Activated CD4-positive, alpha-beta memory T cell treated with anti-CD3 and anti-CD28 coated beads, Interleukin-2, amount 10 ng/mL, durations not matched to agents 7 days and 5 days (primary cell): ENCODE data around the gene INTS15. TPM values are rescaled to one million over a fixed set of nuclear protein-coding genes. Genes with fewer than 3 reads are reported as not detected.

Experiments used
- CTCF ChIA-PET: fragments of 350-600 bp; sonication (Branson Sonifier 250); formaldehyde crosslinking; loops from one replicate; lab custom pipeline; 2021; ENCODE audit warnings: antibody characterized with exemption, inconsistent platforms; lab: Charles Lee
- POLR2A ChIA-PET: fragments of 350-600 bp; sonication (Branson Sonifier 250); formaldehyde crosslinking; loops from one replicate; lab custom pipeline; 2021; ENCODE audit warnings: antibody characterized with exemption; lab: Charles Lee
- DNase-seq: peaks from one replicate; pipeline ENCODE4 v3.0.0-alpha.2; 2020
- H3K27ac Mint-ChIP-seq: one replicate; pipeline ENCODE4 v1.8.0; 2021; ENCODE audit warnings: mild to moderate bottlenecking, mixed read lengths
- H3K27me3 Mint-ChIP-seq: one replicate; pipeline ENCODE4 v1.8.0; 2021; ENCODE audit warnings: mixed read lengths
- H3K36me3 Mint-ChIP-seq: one replicate; pipeline ENCODE4 v1.8.0; 2021; ENCODE audit warnings: low read depth, mixed read lengths
- H3K4me1 Mint-ChIP-seq: one replicate; pipeline ENCODE4 v1.8.0; 2021; ENCODE audit warnings: mixed read lengths
- H3K4me3 Mint-ChIP-seq: one replicate; pipeline ENCODE4 v1.8.0; 2021; ENCODE audit warnings: mild to moderate bottlenecking, mixed read lengths
- H3K9me3 Mint-ChIP-seq: one replicate; pipeline ENCODE4 v1.8.0; 2021; ENCODE audit warnings: mixed read lengths
- total RNA-seq, 2 experiments: library from RNA; stranded (reverse); gene quantifications; one replicate each; pipeline ENCODE4 v1.2.3, GENCODE V29; 2021

Gene INTS15
- total RNA-seq, 2 experiments from 2014 or later: 30.0 to 31.6 TPM

DNA sequence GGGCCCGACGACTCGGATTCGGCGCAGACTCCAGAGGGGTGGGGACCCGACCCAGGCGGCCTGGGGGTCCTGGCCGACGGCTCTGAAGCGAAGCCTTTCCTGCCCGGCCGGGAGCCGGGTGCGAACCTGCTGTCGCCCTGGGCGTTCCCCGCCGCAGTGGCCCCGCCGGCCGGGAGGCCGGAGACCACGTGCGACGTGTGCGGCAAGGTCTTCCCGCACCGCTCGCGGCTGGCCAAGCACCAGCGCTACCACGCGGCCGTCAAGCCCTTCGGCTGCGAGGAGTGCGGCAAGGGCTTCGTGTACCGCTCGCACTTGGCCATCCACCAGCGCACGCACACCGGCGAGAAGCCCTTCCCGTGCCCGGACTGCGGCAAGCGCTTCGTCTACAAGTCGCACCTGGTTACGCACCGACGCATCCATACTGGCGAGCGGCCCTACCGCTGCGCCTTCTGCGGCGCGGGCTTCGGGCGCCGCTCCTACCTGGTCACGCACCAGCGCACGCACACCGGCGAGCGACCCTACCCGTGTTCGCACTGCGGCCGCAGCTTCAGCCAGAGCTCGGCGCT, 62.7 kb downstream of the INTS15 start:
- Mint-ChIP-seq H3K27me3 (no peaks in the 10 kb centered on the region), H3K4me1 (no peaks in the 10 kb centered on the region), H3K9me3 (peaks cover 13% of the 10 kb centered on the region), H3K4me3 (no peak overlapping the region), H3K27ac (no peak overlapping the region), H3K36me3 (peaks cover 56% of the 10 kb centered on the region)
- ChIA-PET POLR2A (no interaction called here), CTCF (no interaction called here)
- no peak for DNase-seq

DNA sequence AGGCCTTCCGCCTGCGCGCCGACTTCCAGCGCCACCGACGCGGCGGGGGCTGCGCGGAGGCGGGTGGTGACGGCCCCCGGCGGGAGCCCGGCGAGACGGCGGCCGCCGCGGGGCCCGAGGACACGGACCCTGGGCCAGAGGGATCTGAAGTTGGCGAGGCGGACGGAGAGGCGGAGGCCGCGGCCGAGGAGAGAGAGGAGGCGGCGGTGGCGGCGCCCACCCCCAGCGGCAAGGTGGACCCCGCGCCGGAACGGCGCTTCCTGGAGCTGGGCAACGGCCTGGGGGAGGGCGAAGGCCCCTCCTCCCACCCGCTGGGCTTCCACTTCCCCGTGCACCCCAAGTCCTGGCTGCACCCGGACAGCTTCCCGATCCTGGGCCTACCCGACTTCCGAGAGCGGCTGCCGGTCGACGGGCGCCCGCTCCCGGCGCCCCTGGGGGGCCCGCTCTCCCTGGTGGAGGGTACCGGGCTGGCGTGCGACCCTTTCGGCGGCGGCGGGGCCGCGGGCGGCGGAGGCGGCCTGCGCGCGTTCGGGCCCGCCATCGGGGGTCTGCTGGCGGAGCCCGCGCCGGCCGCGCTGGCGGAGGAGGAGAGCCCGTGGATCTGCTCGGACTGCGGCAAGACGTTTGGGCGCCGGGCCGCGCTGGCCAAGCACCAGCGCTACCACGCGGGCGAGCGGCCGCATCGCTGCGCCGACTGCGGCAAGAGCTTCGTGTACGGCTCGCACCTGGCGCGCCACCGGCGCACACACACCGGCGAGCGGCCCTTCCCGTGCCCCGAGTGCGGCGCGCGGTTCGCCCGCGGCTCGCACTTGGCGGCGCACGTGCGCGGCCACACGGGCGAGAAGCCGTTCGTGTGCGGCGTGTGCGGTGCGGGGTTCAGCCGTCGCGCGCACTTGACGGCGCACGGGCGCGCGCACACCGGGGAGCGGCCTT, 63.5 kb downstream of the INTS15 start:
- Mint-ChIP-seq H3K36me3 (peaks cover 50% of the 10 kb centered on the region), H3K9me3 (peaks cover 13% of the 10 kb centered on the region), H3K27ac (no peak overlapping the region), H3K4me1 (no peaks in the 10 kb centered on the region), H3K4me3 (no peak overlapping the region), H3K27me3 (no peaks in the 10 kb centered on the region)
- ChIA-PET CTCF (no interaction called here), POLR2A (no interaction called here)
- DNase-seq: no peak

DNA sequence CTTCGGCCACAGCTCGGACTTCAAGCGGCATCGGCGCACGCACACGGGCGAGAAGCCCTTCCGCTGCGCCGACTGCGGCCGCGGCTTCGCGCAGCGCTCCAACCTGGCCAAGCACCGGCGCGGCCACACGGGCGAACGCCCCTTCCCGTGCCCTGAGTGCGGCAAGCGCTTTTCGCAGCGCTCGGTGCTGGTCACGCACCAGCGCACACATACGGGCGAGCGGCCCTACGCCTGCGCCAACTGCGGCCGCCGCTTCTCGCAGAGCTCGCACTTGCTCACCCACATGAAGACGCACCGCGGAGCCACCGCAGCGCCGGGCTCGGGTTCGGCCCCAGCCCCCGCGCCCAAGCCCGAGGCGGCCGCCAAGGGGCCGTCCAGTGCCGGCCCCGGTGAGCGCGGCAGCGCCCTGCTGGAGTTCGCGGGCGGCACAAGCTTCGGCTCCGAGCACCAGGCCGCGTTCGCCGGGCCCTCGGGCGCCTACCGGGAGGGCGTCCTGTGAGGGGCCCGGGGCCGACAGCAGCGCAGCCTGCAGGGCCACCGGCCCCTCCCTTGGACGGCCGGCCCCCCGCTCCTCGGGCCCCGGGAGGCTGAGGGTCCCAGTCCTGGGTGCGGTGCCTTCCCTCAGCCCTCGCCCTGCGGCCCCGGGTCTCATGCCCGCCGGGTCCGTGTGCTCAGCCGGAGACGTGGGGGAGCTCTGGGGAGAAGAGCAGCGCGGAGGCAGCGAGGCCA, 64.5 kb downstream of the INTS15 start:
- CTCF ChIA-PET: no interaction called here
- POLR2A ChIA-PET: no interaction called here
- no peak for DNase-seq

GRCh38 chr7:6654842-6655610, 65.2 kb downstream of the INTS15 start:
- H3K27me3 Mint-ChIP-seq: no peaks in the 10 kb centered on the region
- H3K4me1 Mint-ChIP-seq: no peaks in the 10 kb centered on the region
- H3K36me3 Mint-ChIP-seq: peaks cover 33% of the 10 kb centered on the region
- no peak for DNase-seq
- no peak overlapping the region for H3K27ac Mint-ChIP-seq
- H3K9me3 Mint-ChIP-seq: peaks cover 13% of the 10 kb centered on the region
- CTCF ChIA-PET: no interaction called here
- POLR2A ChIA-PET: no interaction called here
- H3K4me3 Mint-ChIP-seq: no peak overlapping the region

More for the DNA sequence above, 64.5 kb downstream of the INTS15 start:
- H3K36me3 Mint-ChIP-seq: peaks cover 41% of the 10 kb centered on the region
- H3K27me3 Mint-ChIP-seq: no peaks in the 10 kb centered on the region
- no peak overlapping the region for H3K4me3 Mint-ChIP-seq
- H3K4me1 Mint-ChIP-seq: no peaks in the 10 kb centered on the region
- H3K9me3 Mint-ChIP-seq: peaks cover 13% of the 10 kb centered on the region
- H3K27ac Mint-ChIP-seq: no peak overlapping the region

DNA sequence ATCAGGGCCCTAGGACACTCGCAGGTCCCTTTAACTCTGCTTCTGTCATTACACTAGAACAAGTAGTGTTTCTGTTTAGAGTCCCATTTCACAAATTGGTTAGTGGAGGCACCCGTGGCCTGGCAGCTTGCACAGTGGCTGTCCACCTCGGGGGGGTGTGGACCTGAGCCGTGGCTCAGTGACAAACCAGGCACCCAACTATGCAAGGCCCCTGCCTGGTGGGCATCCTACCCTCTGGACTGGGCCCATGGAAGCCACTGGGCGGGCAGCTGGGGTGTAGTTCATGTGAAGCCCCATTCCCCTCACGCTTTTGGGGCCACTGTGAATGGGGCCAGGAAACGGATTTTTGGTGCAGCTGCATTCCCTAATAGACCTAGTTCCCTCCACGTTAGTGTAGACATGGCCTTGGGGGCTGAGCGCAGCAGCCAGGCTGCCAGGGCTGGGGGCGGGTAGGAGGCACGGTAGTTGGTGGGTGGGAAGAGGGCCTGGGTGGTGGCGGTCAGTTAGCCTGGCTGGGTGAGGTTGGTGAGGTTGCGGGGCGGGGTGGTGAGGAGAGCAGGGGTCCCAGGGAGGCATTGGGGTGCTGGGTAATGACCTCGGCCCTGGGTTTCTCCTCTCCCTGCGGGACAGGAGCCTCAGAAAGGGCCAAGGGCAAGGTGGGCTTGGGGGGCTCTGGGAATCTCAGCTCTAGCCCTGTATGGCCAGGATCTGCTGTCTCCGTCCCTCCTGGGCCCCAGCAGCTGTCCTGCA, 66.0 kb downstream of the INTS15 start:
- no peak for DNase-seq
- Mint-ChIP-seq H3K27ac (no peak overlapping the region), H3K27me3 (no peaks in the 10 kb centered on the region), H3K4me1 (no peaks in the 10 kb centered on the region), H3K4me3 (no peak overlapping the region), H3K36me3 (peaks cover 25% of the 10 kb centered on the region), H3K9me3 (peaks cover 11% of the 10 kb centered on the region)
- CTCF ChIA-PET: no interaction called here
- POLR2A ChIA-PET: no interaction called here

GRCh38 chr7:6656413-6656812, 66.6 kb downstream of the INTS15 start:
- H3K9me3 Mint-ChIP-seq: peaks cover 12% of the 10 kb centered on the region
- H3K27me3 Mint-ChIP-seq: no peaks in the 10 kb centered on the region
- ChIA-PET CTCF (no interaction called here), POLR2A (no interaction called here)
- no peak for DNase-seq
- H3K36me3 Mint-ChIP-seq: peaks cover 19% of the 10 kb centered on the region
- H3K4me1 Mint-ChIP-seq: no peaks in the 10 kb centered on the region
- H3K27ac Mint-ChIP-seq: no peak overlapping the region
- no peak overlapping the region for H3K4me3 Mint-ChIP-seq

Other genes with a start within 250 kb of the INTS15 start
- gene FAM220A, start 241.1 kb upstream of the INTS15 start, total RNA-seq: 10 to 100 TPM in 1 of 2 experiments, 1 to 10 TPM in 1; 9.0 to 10.6 TPM
- gene RAC1, start 215.5 kb upstream of the INTS15 start, total RNA-seq: 100 to 1,000 TPM; 153 to 155 TPM
- gene DAGLB, start 142.1 kb upstream of the INTS15 start, total RNA-seq: 10 to 100 TPM; 15.7 to 16.5 TPM
- 10 to 100 TPM; 64.1 to 72.1 TPM for gene KDELR2, start 105.9 kb upstream of the INTS15 start, total RNA-seq
- under 1 TPM; 0.15 to 0.28 TPM for gene GRID2IP, start 38.6 kb upstream of the INTS15 start, total RNA-seq
- gene ZDHHC4, start 12.6 kb upstream of the INTS15 start, total RNA-seq: 10 to 100 TPM; 34.2 to 35.5 TPM
- under 1 TPM; 0.18 to 0.23 TPM for gene ZNF853, start 25.6 kb downstream of the INTS15 start, total RNA-seq
- gene ZNF316, start 47.3 kb downstream of the INTS15 start, total RNA-seq: 10 to 100 TPM; 23.4 to 26.1 TPM
- 10 to 100 TPM; 21.0 to 23.9 TPM for gene ZNF12, start 116.9 kb downstream of the INTS15 start, total RNA-seq
- under 1 TPM in 1 of 2 experiments, not detected in 1; 0.43 TPM for gene RSPH10B2, start 164.1 kb downstream of the INTS15 start, total RNA-seq
- gene CCZ1B, start 236.3 kb downstream of the INTS15 start, total RNA-seq: 10 to 100 TPM; 80.5 to 89.4 TPM